IPS-15b (cell line): ENCODE data around the gene NEK11.

ENCODE experiments used
- H3K27me3 ChIP-seq: one replicate; pipeline ENCODE4 v1.6.1; 2013; ENCODE audit warnings: low read length; ENCODE audit not compliant: control insufficient read depth, insufficient read depth
- H3K36me3 ChIP-seq: one replicate; pipeline ENCODE4 v1.6.1; 2013; ENCODE audit warnings: low read length; ENCODE audit not compliant: control insufficient read depth, insufficient read depth
- H3K4me1 ChIP-seq: one replicate; pipeline ENCODE4 v1.6.1; 2013; ENCODE audit warnings: mild to moderate bottlenecking, low read length; ENCODE audit not compliant: control insufficient read depth, insufficient read depth
- H3K4me3 ChIP-seq: one replicate; pipeline ENCODE4 v1.5.1; 2013; ENCODE audit warnings: low read depth, low read length
- H3K9ac ChIP-seq: one replicate; pipeline ENCODE4 v1.6.1; 2013; ENCODE audit warnings: low read depth, mild to moderate bottlenecking, low read length
- H3K9me3 ChIP-seq: one replicate; pipeline ENCODE4 v1.6.1; 2013; ENCODE audit warnings: mild to moderate bottlenecking, low read length; ENCODE audit not compliant: control insufficient read depth, insufficient read depth

Gene NEK11

GRCh38 chr3:131283862-131284261 lies 257.2 kb downstream of the NEK11 start:
- no peaks in the 10 kb centered on the region for H3K36me3 ChIP-seq
- peaks cover 8% of the 10 kb centered on the region for H3K4me1 ChIP-seq
- no peak overlapping the region for H3K9ac ChIP-seq
- no peaks in the 10 kb centered on the region for H3K9me3 ChIP-seq
- H3K4me3 ChIP-seq: no peak overlapping the region
- H3K27me3 ChIP-seq: no peaks in the 10 kb centered on the region

GRCh38 chr3:131284302-131284701 lies 257.6 kb downstream of the NEK11 start:
- no peaks in the 10 kb centered on the region for H3K27me3 ChIP-seq
- no peak overlapping the region for H3K9ac ChIP-seq
- H3K4me3 ChIP-seq: no peak overlapping the region
- no peaks in the 10 kb centered on the region for H3K9me3 ChIP-seq
- H3K36me3 ChIP-seq: no peaks in the 10 kb centered on the region
- peaks cover 8% of the 10 kb centered on the region for H3K4me1 ChIP-seq

- no peaks in the 10 kb centered on the region for H3K27me3 ChIP-seq
- peaks cover 8% of the 10 kb centered on the region for H3K4me1 ChIP-seq
- H3K9ac ChIP-seq: no peak overlapping the region
- no peak overlapping the region for H3K4me3 ChIP-seq
- no peaks in the 10 kb centered on the region for H3K36me3 ChIP-seq
- no peaks in the 10 kb centered on the region for H3K9me3 ChIP-seq
Measured at GRCh38 chr3:131285456-131285855, 258.8 kb downstream of the NEK11 start.

DNA sequence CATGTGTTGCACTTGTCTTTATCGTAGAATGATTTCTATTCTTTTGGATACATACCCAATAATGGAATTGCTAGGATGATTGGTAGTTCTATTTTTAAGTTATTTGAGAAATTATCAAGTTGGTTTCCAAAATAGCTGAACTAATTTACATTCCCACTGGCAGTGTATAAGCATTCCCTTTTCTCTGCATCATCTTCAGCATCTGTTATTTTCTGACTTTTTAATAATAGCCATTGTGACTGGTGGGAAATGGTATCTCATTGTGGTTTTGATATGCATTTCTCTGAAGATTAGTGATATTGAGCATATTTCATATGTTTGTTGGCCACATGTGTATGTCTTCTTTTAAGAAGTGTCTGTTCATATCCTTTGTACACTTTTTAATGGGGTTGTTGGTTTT lies 273.2 kb downstream of the NEK11 start:
- H3K9me3 ChIP-seq: no peaks in the 10 kb centered on the region
- no peak overlapping the region for H3K9ac ChIP-seq
- H3K36me3 ChIP-seq: no peaks in the 10 kb centered on the region
- no peaks in the 10 kb centered on the region for H3K4me1 ChIP-seq
- H3K27me3 ChIP-seq: no peaks in the 10 kb centered on the region
- no peak overlapping the region for H3K4me3 ChIP-seq

GRCh38 chr3:131303848-131304247 lies 277.2 kb downstream of the NEK11 start:
- Histone ChIP-seq H3K9me3 (no peaks in the 10 kb centered on the region), H3K27me3 (no peaks in the 10 kb centered on the region), H3K36me3 (no peaks in the 10 kb centered on the region), H3K4me1 (no peaks in the 10 kb centered on the region), H3K4me3 (no peak overlapping the region), H3K9ac (no peak overlapping the region)

DNA sequence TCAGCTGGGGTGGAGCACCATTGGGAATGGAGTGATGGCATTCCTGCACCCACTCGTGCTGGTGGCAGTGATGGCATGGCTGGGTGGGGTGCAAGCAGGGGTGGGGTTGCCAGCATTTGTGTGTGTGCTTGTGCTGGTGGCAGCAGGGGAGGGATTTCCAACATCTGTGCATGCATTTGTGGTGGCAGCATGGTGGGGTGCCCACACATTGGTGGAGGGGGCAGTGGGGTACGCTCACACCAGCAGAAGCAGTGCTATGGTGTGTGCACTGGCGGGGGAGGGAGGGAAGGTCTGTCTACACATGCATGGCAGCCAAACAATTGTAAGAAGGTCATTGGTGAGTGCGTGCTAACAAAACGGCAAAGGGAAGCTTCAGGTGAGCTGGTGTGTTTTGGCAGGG lies 278.2 kb downstream of the NEK11 start:
- no peak overlapping the region for H3K4me3 ChIP-seq
- H3K9ac ChIP-seq: no peak overlapping the region
- no peaks in the 10 kb centered on the region for H3K9me3 ChIP-seq
- no peaks in the 10 kb centered on the region for H3K4me1 ChIP-seq
- H3K27me3 ChIP-seq: no peaks in the 10 kb centered on the region
- H3K36me3 ChIP-seq: no peaks in the 10 kb centered on the region

DNA sequence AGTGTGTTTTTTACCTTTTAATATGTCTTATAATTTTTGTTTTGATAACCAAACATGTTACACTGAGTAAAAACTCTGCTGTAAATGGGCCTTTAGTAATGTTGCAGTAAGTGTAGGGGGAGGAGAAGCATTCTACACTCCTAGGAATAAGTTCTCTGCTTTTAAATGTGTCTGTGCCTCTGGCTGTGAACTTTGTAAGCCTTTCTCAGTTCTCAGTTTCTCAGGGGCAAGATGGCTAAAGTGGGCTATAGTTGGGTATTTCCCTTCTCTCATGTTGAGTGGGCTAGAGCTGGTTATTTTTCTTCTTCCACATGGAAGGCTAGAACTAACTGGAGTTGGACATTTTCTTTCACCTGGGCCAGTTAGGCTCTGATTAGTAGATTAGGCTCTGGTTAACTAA lies 279.6 kb downstream of the NEK11 start:
- no peaks in the 10 kb centered on the region for H3K36me3 ChIP-seq
- H3K9me3 ChIP-seq: no peaks in the 10 kb centered on the region
- no peaks in the 10 kb centered on the region for H3K27me3 ChIP-seq
- no peak overlapping the region for H3K9ac ChIP-seq
- H3K4me3 ChIP-seq: no peak overlapping the region
- H3K4me1 ChIP-seq: no peaks in the 10 kb centered on the region

DNA sequence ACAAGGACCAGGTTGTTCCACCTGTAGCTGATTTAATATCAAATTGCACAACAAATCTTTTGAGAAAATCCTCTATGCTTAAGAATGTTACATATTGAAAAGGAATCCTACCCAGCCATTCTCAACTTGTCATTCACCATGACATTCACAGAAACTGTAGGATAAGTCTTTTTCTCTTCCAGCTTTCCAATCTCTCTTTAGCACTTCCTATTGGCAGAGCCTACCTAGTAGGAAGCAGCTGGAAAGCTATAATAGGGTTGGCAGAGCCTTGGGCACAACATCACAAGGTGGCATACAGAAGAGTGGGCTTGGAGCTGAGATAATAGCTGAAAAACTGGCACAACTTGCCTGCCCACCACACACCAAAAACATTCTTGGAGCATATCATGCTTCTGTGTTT lies 287.6 kb downstream of the NEK11 start:
- Histone ChIP-seq H3K36me3 (no peaks in the 10 kb centered on the region), H3K4me1 (peaks cover 3% of the 10 kb centered on the region), H3K4me3 (no peak overlapping the region), H3K27me3 (no peaks in the 10 kb centered on the region), H3K9me3 (no peaks in the 10 kb centered on the region), H3K9ac (no peak overlapping the region)

GRCh38 chr3:131315162-131315561 lies 288.5 kb downstream of the NEK11 start:
- Histone ChIP-seq H3K4me3 (no peak overlapping the region), H3K9ac (no peak overlapping the region), H3K36me3 (no peaks in the 10 kb centered on the region), H3K9me3 (no peaks in the 10 kb centered on the region), H3K4me1 (peaks cover 3% of the 10 kb centered on the region), H3K27me3 (no peaks in the 10 kb centered on the region)

DNA sequence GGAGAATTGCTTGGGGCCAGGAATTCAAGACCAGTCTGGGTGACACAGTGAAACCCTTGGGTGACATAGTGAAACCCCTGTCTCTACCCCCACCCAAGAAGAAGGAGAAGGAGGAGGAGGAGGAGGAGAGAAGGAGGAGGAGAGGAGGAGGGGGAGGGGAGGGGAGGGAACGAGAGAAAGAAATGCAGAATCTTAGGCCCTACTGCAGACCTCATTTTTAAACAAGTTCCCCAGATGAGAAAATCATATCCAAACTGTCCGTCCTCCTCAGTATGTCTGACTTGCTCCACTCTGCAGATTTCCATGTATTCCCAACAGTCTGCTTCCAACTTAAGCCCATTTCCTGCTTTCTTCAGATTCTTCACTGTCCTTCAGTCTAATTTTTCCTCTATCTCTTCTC lies 291.0 kb downstream of the NEK11 start:
- Histone ChIP-seq H3K9me3 (no peaks in the 10 kb centered on the region), H3K27me3 (no peaks in the 10 kb centered on the region), H3K4me1 (peaks cover 5% of the 10 kb centered on the region), H3K36me3 (no peaks in the 10 kb centered on the region), H3K9ac (no peak overlapping the region), H3K4me3 (no peak overlapping the region)

GRCh38 chr3:131323014-131323413 lies 296.3 kb downstream of the NEK11 start:
- no peak overlapping the region for H3K9ac ChIP-seq

GRCh38 chr3:131323792-131324191 lies 297.1 kb downstream of the NEK11 start:
- no peak overlapping the region for H3K4me3 ChIP-seq
- H3K27me3 ChIP-seq: no peaks in the 10 kb centered on the region
- H3K36me3 ChIP-seq: no peaks in the 10 kb centered on the region
- H3K4me1 ChIP-seq: peaks cover 2% of the 10 kb centered on the region
- no peak overlapping the region for H3K9ac ChIP-seq
- no peaks in the 10 kb centered on the region for H3K9me3 ChIP-seq

More at GRCh38 chr3:131323014-131323413, 296.3 kb downstream of the NEK11 start:
- peaks cover 2% of the 10 kb centered on the region for H3K4me1 ChIP-seq
- no peaks in the 10 kb centered on the region for H3K27me3 ChIP-seq
- H3K4me3 ChIP-seq: no peak overlapping the region
- H3K9me3 ChIP-seq: no peaks in the 10 kb centered on the region
- H3K36me3 ChIP-seq: no peaks in the 10 kb centered on the region

- no peaks in the 10 kb centered on the region for H3K9me3 ChIP-seq
- no peak overlapping the region for H3K9ac ChIP-seq
- H3K27me3 ChIP-seq: no peaks in the 10 kb centered on the region
- no peaks in the 10 kb centered on the region for H3K36me3 ChIP-seq
- H3K4me1 ChIP-seq: peaks cover 2% of the 10 kb centered on the region
- H3K4me3 ChIP-seq: no peak overlapping the region
Measured at GRCh38 chr3:131324923-131325322, 298.2 kb downstream of the NEK11 start.
